Lower leg skin (tissue), 3 donors: ENCODE measurements around the gene ABT1.

ENCODE experiments used
- CTCF ChIP-seq, 3 donors: fragments of 450-650 bp; IDR thresholded peaks; one replicate each; pipeline ENCODE4 v1.5.1; 2016; ENCODE audit warnings: antibody characterized with exemption in 3 of 3, mild to moderate bottlenecking in 3 of 3, moderate library complexity in 2 of 3
- POLR2A ChIP-seq, 2 donors: fragments of 450-650 bp; IDR thresholded peaks; one replicate each; pipeline ENCODE4 v1.6.1; 2016 to 2017; ENCODE audit warnings: antibody characterized with exemption in 2 of 2, mild to moderate bottlenecking in 1 of 2, moderate library complexity in 1 of 2

- no peak for TF ChIP-seq CTCF (IDR thresholded peaks at IDR 0.05)
- no peak for TF ChIP-seq POLR2A (IDR thresholded peaks at IDR 0.05)
These were observed 4.1 kb upstream of the ABT1 start for GRCh38 chr6:26592649-26593048.
